ENCODE measurements around the gene MYPOP.

Gene MYPOP

GRCh38 chr19:45854167-45854778 lies 48.1 kb downstream of the MYPOP start:
- ChIA-PET POLR2A (interaction anchor here (1.2 kb wide), 1 partner anchor 35 kb away, joined by 4 read pairs; no protein-coding TSS in a partner anchor), CTCF (interaction anchor here (0.6 to 3.1 kb wide), 4 partner anchors 10 to 47 kb away, joined by 3 to 9 read pairs (median 4); partner anchors contain the start of gene FOXA3)
- H3K36me3 ChIP-seq (ENCODE audit: control insufficient read depth in 2 of 2, insufficient read depth in 1 of 2, low read length in 2 of 2), result peaks cover 67 to 72% of the 10 kb centered on the region in 2 experiments

GRCh38 chr19:45852983-45853382 lies 49.4 kb downstream of the MYPOP start:
- no peaks in the 10 kb centered on the region for H3K9me3 ChIP-seq (ENCODE audit: control insufficient read depth, insufficient read depth, low read depth, low read length)
- TF ChIP-seq ZNF626 (tag by site-specific recombination; IDR thresholded peaks at IDR 0.05), result no peak
- no peak for TF ChIP-seq ZNF112 (tag by site-specific recombination; IDR thresholded peaks at IDR 0.05)
- no peak for TF ChIP-seq ZBTB10 (tag by site-specific recombination; IDR thresholded peaks at IDR 0.05)
- H3K4me3 ChIP-seq (ENCODE audit: low read depth, low read length), result no peak overlapping the region
- ChIA-PET POLR2A (interaction anchor here (1.2 kb wide), 1 partner anchor 10 kb away, joined by 5 read pairs; no protein-coding TSS in a partner anchor), CTCF (interaction anchor here (3.1 kb wide), 1 partner anchor 36 kb away, joined by 9 read pairs; no protein-coding TSS in a partner anchor)
- no peak overlapping the region for H3K27ac ChIP-seq (ENCODE audit: extremely low read depth, low read depth, low read length)
- no peaks in the 10 kb centered on the region for H3K4me1 ChIP-seq (ENCODE audit: control insufficient read depth, insufficient read depth, low read length)
- H3K36me3 ChIP-seq (ENCODE audit: control insufficient read depth in 2 of 2, insufficient read depth in 1 of 2, low read length in 2 of 2), result peaks cover 62 to 70% of the 10 kb centered on the region in 2 experiments

More at GRCh38 chr19:45854167-45854778, 48.1 kb downstream of the MYPOP start:
- Histone ChIP-seq H3K4me3 (ENCODE audit: low read depth, low read length) (no peak overlapping the region), H3K27ac (ENCODE audit: extremely low read depth, low read depth, low read length) (no peak overlapping the region), H3K4me1 (ENCODE audit: control insufficient read depth, insufficient read depth, low read length) (no peaks in the 10 kb centered on the region), H3K9me3 (ENCODE audit: control insufficient read depth, insufficient read depth, low read depth, low read length) (no peaks in the 10 kb centered on the region)
- no peak for TF ChIP-seq ZNF354C (tag by site-specific recombination; IDR thresholded peaks at IDR 0.05; ENCODE audit: borderline replicate concordance, low read depth)
- no peak for TF ChIP-seq ZNF280C (tag by site-specific recombination; IDR thresholded peaks at IDR 0.05)
- no peak for TF ChIP-seq ZNF664 (tag by site-specific recombination; IDR thresholded peaks at IDR 0.05)
- no peak for TF ChIP-seq ZNF791 (tag by site-specific recombination; IDR thresholded peaks at IDR 0.05)
- no peak for TF ChIP-seq ZNF133 (tag by site-specific recombination; IDR thresholded peaks at IDR 0.05)
- TF ChIP-seq ZNF202 (tag by site-specific recombination; IDR thresholded peaks at IDR 0.05; ENCODE audit: borderline replicate concordance), result no peak
- no peak for TF ChIP-seq KLF9 (tag by site-specific recombination; IDR thresholded peaks at IDR 0.05; ENCODE audit: low read depth)
- no peak for TF ChIP-seq ZNF585B (tag by site-specific recombination; IDR thresholded peaks at IDR 0.05)
- no peak for TF ChIP-seq ZNF473 (tag by site-specific recombination; IDR thresholded peaks at IDR 0.05)
- TF ChIP-seq ZNF629 (tag by site-specific recombination; IDR thresholded peaks at IDR 0.05), result no peak
- TF ChIP-seq ZSCAN16 (tag by site-specific recombination; IDR thresholded peaks at IDR 0.05), result no peak
- TF ChIP-seq GLI4 (tag by site-specific recombination; IDR thresholded peaks at IDR 0.05), result no peak
- TF ChIP-seq ZSCAN4 (tag by site-specific recombination; IDR thresholded peaks at IDR 0.05), result no peak
- no peak for TF ChIP-seq PATZ1 (tag by site-specific recombination; IDR thresholded peaks at IDR 0.05)
- TF ChIP-seq KLF7 (tag by site-specific recombination; IDR thresholded peaks at IDR 0.05; ENCODE audit: borderline replicate concordance), result no peak
- TF ChIP-seq ZNF335 (tag by site-specific recombination; conservative IDR thresholded peaks at IDR 0.05), result no peak
- no peak for TF ChIP-seq ZNF529 (tag by site-specific recombination; IDR thresholded peaks at IDR 0.05; ENCODE audit: insufficient replicate concordance)
